Naive thymus-derived CD8-positive, alpha-beta T cell (primary cell): ENCODE results near the gene CBLL1. TPM values are rescaled to one million over a fixed set of nuclear protein-coding genes. Genes with fewer than 3 reads are reported as not detected.

Experiments
- ATAC-seq, 2 donors: fragments of 150-1000 bp; cut with Tn5 transposase in 1 of 2; sonication (Bioruptor Pico), chemical (Tn5 transposase) in 1 of 2; 1 replicate in 1 of 2; 2 replicates in 1 of 2; pipeline ENCODE4 v1.10.0; 2021; ENCODE audit warnings: mild to moderate bottlenecking in 2 of 2, moderate library complexity in 2 of 2
- POLR2A ChIA-PET: fragments of 350-600 bp; sonication (Branson Sonifier 250); formaldehyde crosslinking; loops from one replicate; lab custom pipeline; 2021; ENCODE audit warnings: antibody characterized with exemption; lab: Charles Lee
- DNase-seq, 10 donors: peaks; one replicate each; pipeline versions ENCODE4 v3.0.0 to v3.0.0-alpha.2; 2020 to 2022
- H3K27ac Mint-ChIP-seq, 10 donors: one replicate each; pipeline ENCODE4 v1.8.0; 2020 to 2022; ENCODE audit warnings: mild to moderate bottlenecking in 10 of 10, mixed read lengths in 10 of 10, moderate library complexity in 4 of 10, inconsistent platforms in 1 of 10
- H3K27me3 Mint-ChIP-seq, 5 donors: one replicate each; pipeline ENCODE4 v1.8.0; 2021 to 2022; ENCODE audit warnings: mixed read lengths in 5 of 5
- H3K36me3 Mint-ChIP-seq, 3 donors: one replicate each; pipeline ENCODE4 v1.8.0; 2020 to 2022; ENCODE audit warnings: mixed read lengths in 3 of 3, mild to moderate bottlenecking in 2 of 3, inconsistent platforms in 1 of 3
- H3K4me1 Mint-ChIP-seq, 4 donors: one replicate each; pipeline ENCODE4 v1.8.0; 2021 to 2022; ENCODE audit warnings: mixed read lengths in 4 of 4
- H3K4me3 Mint-ChIP-seq, 10 donors: one replicate each; pipeline ENCODE4 v1.8.0; 2020 to 2022; ENCODE audit warnings: mild to moderate bottlenecking in 10 of 10, mixed read lengths in 10 of 10, moderate library complexity in 6 of 10, inconsistent platforms in 1 of 10
- H3K9me3 Mint-ChIP-seq, 9 donors: one replicate each; pipeline ENCODE4 v1.8.0; 2020 to 2022; ENCODE audit warnings: mixed read lengths in 9 of 9, mild to moderate bottlenecking in 3 of 9, inconsistent platforms in 1 of 9, moderate library complexity in 1 of 9
- polyA plus RNA-seq, 3 donors: library from polyadenylated mRNA; unstranded; fragments of 300-500 nt; fragmentation: Illumina TruSeq; gene quantifications; one replicate each; pipeline ENCODE4 v1.2.3, GENCODE V29; 2021
- total RNA-seq, 8 experiments: library from RNA in 2 of 8; stranded (reverse) in 2 of 8; gene quantifications; one replicate each; pipeline ENCODE4 v1.2.3 and lab custom pipeline; 2021 to 2026

The CBLL1 gene
- total and polyA plus RNA-seq, 5 experiments from 2014 or later = 44.8 to 59.9 (median 51.8) TPM

DNA sequence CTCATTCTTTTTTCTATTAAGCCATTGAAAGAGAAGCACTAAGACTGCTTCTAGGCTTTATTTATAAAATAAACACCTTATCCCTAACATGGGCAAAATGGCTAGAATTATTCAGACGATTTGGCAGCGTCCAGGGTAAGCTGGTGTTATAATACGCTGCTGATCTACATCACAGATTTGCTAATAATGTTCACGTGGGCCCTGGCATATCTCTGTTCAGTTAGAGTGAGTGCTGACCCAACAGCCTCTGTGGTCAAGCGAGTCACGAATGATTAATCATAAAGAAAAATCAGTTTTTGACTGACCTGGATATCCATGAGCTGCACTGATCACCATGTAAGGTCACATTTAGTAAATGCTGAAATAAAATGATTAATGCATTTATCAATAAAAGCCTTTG lies 28.4 kb upstream of the CBLL1 start:
- Mint-ChIP-seq H3K27me3 (peaks cover 0 to 9% (median 1%) of the 10 kb centered on the region in 5 donors), H3K27ac (no peak overlapping the region), H3K4me3 (no peak overlapping the region), H3K4me1 (no peaks in the 10 kb centered on the region), H3K9me3 (no peaks in the 10 kb centered on the region), H3K36me3 (no peaks in the 10 kb centered on the region)
- POLR2A ChIA-PET = no interaction called here
- no peak for DNase-seq
- ATAC-seq = no peak

DNA sequence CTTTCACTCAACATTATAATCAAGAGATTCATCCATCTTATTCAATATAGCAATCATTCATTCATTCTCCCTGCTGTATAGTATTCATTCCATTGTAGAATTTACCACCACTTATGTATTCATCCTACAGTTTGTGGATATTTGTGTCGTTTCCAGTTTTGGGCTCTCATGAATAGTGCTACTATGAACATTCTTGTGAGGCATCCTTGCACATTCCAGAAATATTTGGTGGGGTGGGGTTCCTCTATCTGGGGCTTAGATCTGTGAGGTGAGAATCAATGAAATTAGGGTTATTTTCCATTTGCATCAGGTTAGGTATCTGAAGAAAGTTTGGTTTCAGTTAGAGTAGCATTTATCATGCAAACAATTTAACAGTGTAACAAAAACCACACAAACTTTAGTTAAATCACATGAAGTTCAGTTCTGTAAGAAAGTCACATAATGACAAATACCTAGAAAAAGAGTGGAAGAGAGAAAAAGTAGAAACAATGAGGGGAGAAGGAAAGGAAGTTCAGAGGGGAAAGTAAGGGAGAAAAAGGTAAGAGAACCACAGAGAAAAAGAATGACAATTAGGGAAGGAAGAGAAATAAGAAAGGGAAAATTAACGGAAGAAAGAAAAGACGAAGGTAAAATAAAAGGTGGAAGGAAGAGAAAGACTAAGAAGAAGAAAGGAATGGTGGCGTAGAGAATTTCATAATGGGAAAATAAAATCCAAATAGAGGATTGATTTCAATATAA lies 25.3 kb upstream of the CBLL1 start:
- POLR2A ChIA-PET = no interaction called here
- Mint-ChIP-seq H3K9me3 (no peaks in the 10 kb centered on the region), H3K27ac (peak overlapping the region in 1 of 10 donors; percentile 10), H3K4me1 (no peaks in the 10 kb centered on the region), H3K36me3 (no peaks in the 10 kb centered on the region), H3K27me3 (peaks cover 0 to 12% (median 0%) of the 10 kb centered on the region in 5 donors), H3K4me3 (no peak overlapping the region)
- ATAC-seq (no peak), DNase-seq (no peak)

DNA sequence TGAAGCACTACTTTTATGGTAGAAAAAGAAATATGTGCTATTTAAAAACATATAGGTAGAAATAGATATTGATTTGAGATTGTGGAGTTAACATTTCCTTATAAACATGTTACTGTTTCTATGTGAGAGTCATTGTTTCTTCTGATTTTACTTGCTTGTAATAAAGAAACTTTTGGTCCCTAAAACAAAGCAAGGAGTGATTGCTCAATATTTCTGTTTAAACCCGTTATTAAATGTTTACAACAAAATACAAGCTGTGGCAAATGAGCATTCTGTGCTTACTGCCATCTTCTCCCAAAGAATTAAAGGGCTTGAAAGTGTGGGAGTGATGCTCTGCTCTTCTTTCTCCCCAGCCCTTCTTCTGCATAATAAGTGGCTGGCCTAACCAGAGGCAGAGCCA lies 22.7 kb upstream of the CBLL1 start:
- Mint-ChIP-seq H3K9me3 (no peaks in the 10 kb centered on the region), H3K4me1 (no peaks in the 10 kb centered on the region), H3K4me3 (no peak overlapping the region), H3K27ac (no peak overlapping the region), H3K36me3 (no peaks in the 10 kb centered on the region), H3K27me3 (peaks cover 0 to 13% (median 2%) of the 10 kb centered on the region in 5 donors)
- DNase-seq (no peak), ATAC-seq (no peak)
- POLR2A ChIA-PET = no interaction called here

DNA sequence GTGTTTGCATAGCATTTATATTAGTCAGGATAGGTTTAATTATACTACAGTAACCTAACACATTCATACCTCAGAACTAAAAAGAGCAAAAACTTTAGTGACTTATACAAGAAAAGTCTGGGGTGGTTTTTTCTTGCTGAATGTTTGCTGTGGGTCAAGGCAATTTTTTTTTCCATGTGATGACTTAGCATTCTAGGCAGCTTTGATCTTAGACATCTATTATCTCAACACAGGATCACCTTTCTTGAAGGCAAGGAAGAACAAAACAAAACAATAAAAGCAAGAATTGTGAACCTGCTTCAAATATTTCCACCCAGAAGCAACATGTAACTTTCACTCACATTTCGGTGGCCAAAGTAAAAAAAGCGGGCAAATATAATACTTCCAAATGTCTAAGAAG lies 20.7 kb upstream of the CBLL1 start:
- peaks cover 10 to 30% (median 17%) of the 10 kb centered on the region in 5 donors for H3K27me3 Mint-ChIP-seq
- no peak overlapping the region for H3K27ac Mint-ChIP-seq
- POLR2A ChIA-PET = interaction anchor here (0.6 kb wide), 1 partner anchor 231 kb away, joined by 3 read pairs; no protein-coding TSS in a partner anchor
- no peaks in the 10 kb centered on the region for H3K4me1 Mint-ChIP-seq
- no peak overlapping the region for H3K4me3 Mint-ChIP-seq
- ATAC-seq (no peak), DNase-seq (no peak)
- no peaks in the 10 kb centered on the region for H3K9me3 Mint-ChIP-seq
- no peaks in the 10 kb centered on the region for H3K36me3 Mint-ChIP-seq

DNA sequence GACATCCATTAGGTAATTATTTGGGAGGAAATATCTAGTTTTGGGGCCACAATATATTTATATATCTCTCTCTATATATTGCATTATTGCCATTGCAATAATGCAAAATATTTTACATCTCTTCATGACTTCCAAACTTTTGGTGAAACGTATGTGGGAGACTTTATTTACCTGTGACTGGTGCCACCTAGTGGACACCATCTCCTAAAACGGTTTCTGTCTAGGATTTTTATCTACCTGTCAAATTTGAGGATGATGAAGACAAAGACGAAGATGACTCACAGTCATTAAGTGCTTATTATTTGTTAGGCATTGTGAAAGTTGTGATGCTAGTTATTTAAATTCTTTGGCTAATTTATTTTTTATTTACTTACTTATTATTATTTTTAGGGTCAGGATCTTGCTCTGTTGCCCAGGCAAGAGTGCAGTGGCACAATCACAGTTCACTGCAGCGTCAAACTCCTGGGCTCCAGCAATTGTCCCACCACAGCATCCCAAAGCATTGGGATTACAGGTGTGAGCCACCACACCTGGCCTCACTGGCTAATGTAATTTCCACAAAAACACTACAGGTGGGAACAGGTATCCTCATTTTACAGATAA lies 18.7 kb upstream of the CBLL1 start:
- peak; percentile 11 to 73 (median 44) for DNase-seq
- H3K4me1 Mint-ChIP-seq = no peaks in the 10 kb centered on the region
- POLR2A ChIA-PET = interaction anchor here (0.6 kb wide), 1 partner anchor 1632 kb away, joined by 3 read pairs; no protein-coding TSS in a partner anchor
- no peak overlapping the region for H3K4me3 Mint-ChIP-seq
- no peaks in the 10 kb centered on the region for H3K36me3 Mint-ChIP-seq
- peak in 1 of 2 donors; percentile 47 for ATAC-seq
- no peak overlapping the region for H3K27ac Mint-ChIP-seq
- peaks cover 14 to 32% (median 24%) of the 10 kb centered on the region in 5 donors for H3K27me3 Mint-ChIP-seq
- no peaks in the 10 kb centered on the region for H3K9me3 Mint-ChIP-seq

DNA sequence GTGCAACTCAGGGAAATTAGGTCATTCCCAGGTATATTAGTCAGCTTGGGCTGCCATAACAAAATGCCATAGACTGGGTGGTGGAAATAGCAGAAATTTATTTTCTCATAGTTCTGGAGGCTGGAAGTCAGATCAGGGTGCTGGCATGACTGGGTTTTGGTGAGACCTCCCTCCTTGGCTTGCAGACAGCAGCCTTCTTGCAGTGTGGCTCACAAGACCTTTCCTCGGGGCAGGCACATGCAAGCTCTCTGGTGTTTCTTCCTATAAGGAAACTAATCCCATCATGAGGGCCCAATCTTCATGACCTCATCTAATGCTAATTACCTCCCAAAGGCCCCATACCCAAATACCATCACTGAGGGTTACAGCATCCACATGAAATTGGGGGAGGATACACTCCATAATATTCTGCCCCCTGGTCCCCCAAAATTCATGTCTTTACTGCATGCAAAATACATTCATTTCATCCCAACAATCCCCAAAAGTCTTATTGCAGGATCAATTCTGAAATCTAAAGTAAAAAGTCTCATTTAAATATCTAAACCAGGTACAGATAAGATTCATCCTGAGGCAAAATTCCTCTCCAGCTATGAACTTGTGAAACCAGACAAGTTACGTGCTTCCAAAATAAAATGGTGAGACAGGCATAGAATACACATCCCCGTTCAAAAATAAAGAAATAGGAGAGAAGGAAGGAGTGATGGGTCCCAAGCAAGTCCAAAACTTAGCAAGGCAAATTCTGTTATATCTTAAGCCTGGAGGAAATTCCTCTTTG lies 17.4 kb upstream of the CBLL1 start:
- POLR2A ChIA-PET = interaction anchor here (0.6 kb wide), 1 partner anchor 31 kb away, joined by 5 read pairs; no protein-coding TSS in a partner anchor
- Mint-ChIP-seq H3K4me1 (no peaks in the 10 kb centered on the region), H3K36me3 (no peaks in the 10 kb centered on the region), H3K9me3 (no peaks in the 10 kb centered on the region), H3K4me3 (no peak overlapping the region), H3K27ac (peak overlapping the region in 1 of 10 donors; percentile 19), H3K27me3 (peaks cover 14 to 32% (median 24%) of the 10 kb centered on the region in 5 donors)
- ATAC-seq (no peak), DNase-seq (no peak)

DNA sequence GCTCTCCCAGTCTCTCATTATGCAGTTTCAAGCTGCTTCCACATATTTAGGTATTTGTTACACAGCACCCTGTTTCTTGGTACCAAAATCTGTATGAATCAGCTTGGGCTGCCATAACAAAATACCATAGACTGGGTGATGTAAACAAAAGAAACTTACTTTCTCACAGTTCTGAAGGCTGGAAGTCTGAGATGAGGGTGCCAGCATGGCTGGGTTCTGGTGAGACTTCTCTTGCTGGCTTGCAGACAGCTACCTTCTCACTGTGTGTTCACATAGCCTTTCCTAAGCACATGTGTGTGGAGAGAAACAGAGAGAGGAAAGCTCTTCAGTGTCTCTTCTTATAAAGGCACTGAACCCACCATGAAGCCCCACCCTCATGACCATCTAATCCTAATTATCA lies 15.7 kb upstream of the CBLL1 start:
- H3K9me3 Mint-ChIP-seq = peaks cover 0 to 7% (median 0%) of the 10 kb centered on the region in 9 donors
- no peak overlapping the region for H3K27ac Mint-ChIP-seq
- no peaks in the 10 kb centered on the region for H3K4me1 Mint-ChIP-seq

DNA sequence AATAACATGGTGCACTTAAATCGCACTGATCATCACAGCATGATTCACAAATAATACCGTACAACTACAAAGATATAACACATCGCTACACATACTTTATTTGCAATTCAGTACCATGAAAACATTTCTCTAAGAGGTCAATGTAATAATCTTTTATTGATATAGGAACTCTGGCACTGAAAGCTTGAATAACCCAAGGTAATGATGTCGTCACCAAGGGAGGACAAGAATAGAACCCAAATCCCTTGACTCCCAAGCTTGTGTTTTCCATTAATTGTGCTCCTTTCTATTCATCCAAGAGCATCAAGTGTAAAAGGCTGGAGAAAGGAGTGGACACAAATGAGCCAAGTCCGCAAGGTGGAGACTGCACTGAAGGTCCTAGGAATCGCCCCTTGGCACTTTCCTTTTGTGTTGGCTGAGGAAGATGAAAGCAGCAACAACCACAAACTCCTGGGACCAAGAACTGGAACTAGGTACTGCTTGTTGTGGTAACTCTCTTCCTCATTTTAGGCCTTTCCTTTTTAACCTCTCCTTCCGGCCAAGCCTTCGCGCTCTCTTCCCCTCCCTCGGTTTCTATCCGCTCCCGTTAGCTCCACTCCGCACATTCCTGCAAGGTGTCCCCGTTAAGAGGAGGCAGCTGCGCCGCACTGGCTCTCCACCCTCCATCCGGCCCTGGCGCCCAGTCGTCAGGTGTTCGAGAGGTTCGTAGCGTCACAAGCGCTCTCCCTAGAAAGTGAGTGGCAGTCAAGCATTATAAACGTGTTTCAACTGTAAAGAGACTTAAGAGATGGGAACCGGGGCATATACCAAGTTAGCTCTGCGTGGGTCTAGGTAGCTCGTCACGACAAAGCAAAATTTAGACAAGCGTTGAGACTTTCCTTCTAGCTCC lies 1.0 kb upstream of the CBLL1 start:
- peak overlapping the region; percentile 90 to 100 (median 98) for H3K4me3 Mint-ChIP-seq
- POLR2A ChIA-PET = interaction anchor here (0.6 to 3.8 kb wide), 25 partner anchors 10 to 827 kb away, joined by 3 to 67 read pairs (median 4); partner anchors contain the start of genes COG5, DLD, DNAJB9 and DUS4L
- ATAC-seq (peak; percentile 46 to 47), DNase-seq (peak in 2 of 10 donors; percentile 52 to 55)
- peaks cover 0 to 2% (median 0%) of the 10 kb centered on the region in 3 donors for H3K36me3 Mint-ChIP-seq
- H3K4me1 Mint-ChIP-seq = peaks cover 17 to 51% (median 41%) of the 10 kb centered on the region in 4 donors
- H3K27me3 Mint-ChIP-seq = no peaks in the 10 kb centered on the region
- no peaks in the 10 kb centered on the region for H3K9me3 Mint-ChIP-seq
- H3K27ac Mint-ChIP-seq = peak overlapping the region; percentile 99 to 100 (median 100)

More for the DNA sequence above, 15.7 kb upstream of the CBLL1 start:
- H3K36me3 Mint-ChIP-seq = no peaks in the 10 kb centered on the region
- no peak for ATAC-seq
- DNase-seq = no peak
- H3K27me3 Mint-ChIP-seq = peaks cover 14 to 32% (median 24%) of the 10 kb centered on the region in 5 donors
- POLR2A ChIA-PET = no interaction called here
- no peak overlapping the region for H3K4me3 Mint-ChIP-seq

DNA sequence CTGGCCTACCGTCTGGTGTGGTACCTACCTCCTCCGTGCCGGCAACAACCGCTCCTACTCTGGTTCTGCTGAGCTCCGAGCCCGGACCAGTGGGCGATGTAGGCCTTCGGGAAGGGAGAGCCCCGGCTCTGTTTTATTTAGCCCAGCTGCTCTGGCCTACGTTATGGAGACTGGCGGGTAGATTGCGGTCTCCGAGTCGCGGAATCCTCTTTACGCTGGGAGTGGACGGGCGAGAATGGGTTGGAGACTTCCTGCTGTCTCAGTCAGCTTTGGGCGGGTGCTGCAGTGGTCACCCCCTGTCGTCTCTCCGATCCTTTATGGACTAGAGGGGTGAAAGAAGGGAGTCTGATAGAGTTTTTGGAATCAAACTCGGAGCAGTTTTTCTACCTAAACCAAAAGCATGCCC lies 406 bp downstream of the CBLL1 start:
- H3K27ac Mint-ChIP-seq = peak overlapping the region; percentile 99 to 100 (median 100)
- POLR2A ChIA-PET = interaction anchor here (1.2 to 3.8 kb wide), 8 partner anchors 18 to 576 kb away, joined by 3 to 67 read pairs (median 23); partner anchors contain the start of genes DLD and HBP1
- H3K36me3 Mint-ChIP-seq = peaks cover 0 to 11% (median 0%) of the 10 kb centered on the region in 3 donors
- no peaks in the 10 kb centered on the region for H3K27me3 Mint-ChIP-seq
- peak; percentile 35 to 45 for ATAC-seq
- peak overlapping the region; percentile 90 to 100 (median 98) for H3K4me3 Mint-ChIP-seq
- peaks cover 17 to 62% (median 42%) of the 10 kb centered on the region in 4 donors for H3K4me1 Mint-ChIP-seq
- DNase-seq = no peak
- no peaks in the 10 kb centered on the region for H3K9me3 Mint-ChIP-seq

DNA sequence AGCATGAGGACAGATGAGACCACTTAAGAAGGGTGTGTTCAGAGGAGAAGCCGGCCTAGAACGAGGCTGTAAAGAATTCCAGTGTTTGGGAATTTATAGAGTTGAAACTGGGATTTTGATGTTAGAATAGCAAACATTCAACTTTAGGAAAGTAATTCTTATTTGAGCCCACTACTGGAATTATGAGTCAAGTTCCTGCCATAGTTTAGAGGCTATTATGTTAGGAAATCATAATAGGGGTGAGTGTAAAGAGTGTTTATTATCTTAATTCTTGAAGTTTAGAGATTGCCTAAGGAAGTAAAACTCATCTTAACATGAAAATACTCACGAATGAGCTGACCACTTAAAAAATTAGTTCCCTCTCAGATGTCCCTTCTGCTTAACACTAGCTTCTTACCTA lies 2.1 kb downstream of the CBLL1 start:
- Mint-ChIP-seq H3K4me3 (peak overlapping the region in 9 of 10 donors; percentile 48 to 100 (median 95)), H3K27ac (peak overlapping the region; percentile 37 to 100 (median 83)), H3K9me3 (no peaks in the 10 kb centered on the region), H3K36me3 (peaks cover 0 to 25% (median 0%) of the 10 kb centered on the region in 3 donors), H3K27me3 (no peaks in the 10 kb centered on the region), H3K4me1 (peaks cover 20 to 67% (median 43%) of the 10 kb centered on the region in 4 donors)
- POLR2A ChIA-PET = interaction anchor here (0.8 to 1.2 kb wide), 2 partner anchors 182 to 576 kb away, joined by 3 read pairs; partner anchors contain the start of genes COG5 and DUS4L
- DNase-seq = no peak
- no peak for ATAC-seq

DNA sequence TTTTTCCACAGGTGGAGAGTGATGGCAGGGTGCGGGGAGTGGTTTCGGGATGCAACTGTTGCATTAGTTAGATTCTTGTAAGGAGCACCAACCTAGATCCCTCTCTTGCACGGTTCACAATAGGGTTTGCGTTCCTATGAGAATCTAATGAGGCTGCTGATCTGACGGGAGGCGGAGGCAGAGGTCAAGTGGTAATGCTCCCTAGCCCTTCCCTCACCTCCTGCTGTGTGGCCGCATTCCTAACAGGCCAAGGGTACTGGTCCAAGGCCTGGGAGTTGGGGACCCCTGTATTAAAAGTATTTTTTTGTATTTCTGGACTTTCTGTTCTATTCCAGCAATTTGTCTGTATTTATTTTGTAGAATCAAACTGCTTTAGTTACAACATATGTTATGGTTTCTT lies 7.2 kb downstream of the CBLL1 start:
- POLR2A ChIA-PET = no interaction called here
- peaks cover 12 to 36% (median 24%) of the 10 kb centered on the region in 4 donors for H3K4me1 Mint-ChIP-seq
- DNase-seq (no peak), ATAC-seq (no peak)
- H3K4me3 Mint-ChIP-seq = no peak overlapping the region
- H3K9me3 Mint-ChIP-seq = no peaks in the 10 kb centered on the region
- H3K27me3 Mint-ChIP-seq = no peaks in the 10 kb centered on the region
- H3K36me3 Mint-ChIP-seq = peaks cover 3 to 68% (median 5%) of the 10 kb centered on the region in 3 donors
- peak overlapping the region in 3 of 10 donors; percentile 7 to 70 (median 19) for H3K27ac Mint-ChIP-seq
